K562 (cell line): Measurements from ENCODE around the gene TIMM10. TPM values are rescaled to one million over a fixed set of nuclear protein-coding genes. Genes with fewer than 3 reads are reported as not detected.

Source experiments
- ATAC-seq: fragments of 200-7000 bp; cut with Tn5 transposase; 3 replicates; pipeline ENCODE4 v1.9.1; 2020; ENCODE audit warnings: moderate library complexity
- BruUV-seq: library from RNA; stranded (reverse); fragments of 400-500 nt; replicated peaks from 2 replicates; lab custom pipeline; 2021; lab: Mats Ljungman, UMichigan
- CTCF ChIA-PET: fragments of 300-600 bp; formaldehyde crosslinking; extraction: SDS; loops from one replicate; lab custom pipeline; 2021; ENCODE audit warnings: low intra/inter-chr PET ratio; lab: Yijun Ruan, JAX
- POLR2A ChIA-PET: fragments of 300-600, 350-650 bp; sonication (Branson Sonifier 250); formaldehyde crosslinking; extraction: SDS; loops from one replicate; lab custom pipeline; 2021; ENCODE audit warnings: antibody characterized with exemption, inconsistent platforms; lab: Yijun Ruan, JAX
- DNase-seq, 4 experiments: peaks; one replicate each; pipeline versions ENCODE4 v3.0.0 to v3.0.0-alpha.2; 2011 to 2018; ENCODE audit warnings: low spot score in 3 of 4, mixed read lengths in 3 of 4; ENCODE audit errors: extremely low read depth in 1 of 4
- FAIRE-seq: peaks from 2 replicates; lab custom pipeline; 2011; peaks lifted over from hg19 to GRCh38; lab: Jason Lieb, UNC
- H2AFZ ChIP-seq: 2 replicates; pipeline ENCODE4 v1.6.0; 2011; ENCODE audit warnings: low read depth, low read length, control low read depth, inconsistent platforms
- H3K27ac ChIP-seq: fragments of 200-600 bp; 3 replicates; pipeline ENCODE4 v1.8.0; 2011; ENCODE audit warnings: low read depth, mild to moderate bottlenecking, control low read depth, inconsistent platforms, low read length, moderate library complexity, mixed read lengths; ENCODE audit errors: extremely low read depth
- H3K27me3 ChIP-seq, 2 experiments: fragments of 300-600 bp in 1 of 2; 2 replicates in 1 of 2; 3 replicates in 1 of 2; pipeline versions ENCODE4 v1.6.0 to v1.8.0; 2011; ENCODE audit warnings: inconsistent platforms in 2 of 2, low read length in 2 of 2, mild to moderate bottlenecking in 1 of 2, mixed read lengths in 1 of 2, moderate library complexity in 1 of 2; ENCODE audit not compliant: control insufficient read depth in 2 of 2, insufficient read depth in 2 of 2
- H3K36me3 ChIP-seq: fragments of 300-600 bp; 3 replicates; pipeline ENCODE4 v1.8.0; 2011; ENCODE audit warnings: mild to moderate bottlenecking, low read length, inconsistent platforms; ENCODE audit not compliant: control insufficient read depth, insufficient read depth
- H3K4me1 ChIP-seq, 2 experiments: fragments of 200-600 bp in 1 of 2; replicated peaks in 1 of 2; 2 replicates in 1 of 2; 3 replicates in 1 of 2; pipeline versions ENCODE4 v1.5.1 to v1.8.0; 2011; ENCODE audit warnings: inconsistent platforms in 2 of 2, low read length in 2 of 2, mild to moderate bottlenecking in 1 of 2, mixed read lengths in 1 of 2, moderate library complexity in 1 of 2; ENCODE audit not compliant: control insufficient read depth in 2 of 2, insufficient read depth in 2 of 2
- H3K4me2 ChIP-seq: 2 replicates; pipeline ENCODE4 v1.6.1; 2011; ENCODE audit warnings: low read length, control low read depth, inconsistent platforms, mixed read lengths; ENCODE audit not compliant: insufficient read depth
- H3K4me3 ChIP-seq: fragments of 200-600 bp; sonication (generic), shearing (Covaris generic); 2 replicates; pipeline ENCODE4 v1.5.1; 2016; ENCODE audit warnings: control low read depth, inconsistent platforms
- H3K79me2 ChIP-seq: fragments of 200-600 bp; 3 replicates; pipeline ENCODE4 v1.8.0; 2011; ENCODE audit warnings: low read length, inconsistent platforms; ENCODE audit not compliant: control insufficient read depth, insufficient read depth
- H3K9ac ChIP-seq, 2 experiments: 2 replicates each; pipeline versions ENCODE4 v1.6.0 to v1.6.1; 2011; ENCODE audit warnings: low read depth in 2 of 2, low read length in 2 of 2, control low read depth in 1 of 2, inconsistent platforms in 1 of 2, mild to moderate bottlenecking in 1 of 2, mixed read lengths in 1 of 2; ENCODE audit not compliant: insufficient read depth in 1 of 2
- H3K9me1 ChIP-seq: one replicate; pipeline ENCODE4 v1.6.0; 2011; ENCODE audit warnings: inconsistent platforms, mild to moderate bottlenecking, low read length, moderate library complexity; ENCODE audit not compliant: control insufficient read depth, insufficient read depth
- H3K9me3 ChIP-seq: replicated peaks from 2 replicates; pipeline ENCODE4 v1.5.1; 2011; ENCODE audit warnings: low read depth, low read length, inconsistent platforms; ENCODE audit not compliant: control insufficient read depth, insufficient read depth
- H4K20me1 ChIP-seq: replicated peaks from 2 replicates; pipeline ENCODE4 v1.6.1; 2011; ENCODE audit warnings: low read length, inconsistent platforms, mixed read lengths; ENCODE audit not compliant: control insufficient read depth, insufficient read depth
- C11orf30 ChIP-seq: fragments of 450-650 bp; IDR thresholded peaks from 2 replicates; pipeline ENCODE4 v1.6.1; 2016; ENCODE audit warnings: low read depth, mild to moderate bottlenecking
- CBX3 ChIP-seq, 2 experiments: IDR thresholded peaks; 1 replicate in 1 of 2; 2 replicates in 1 of 2; pipeline ENCODE4 v1.6.1; 2012; ENCODE audit warnings: inconsistent platforms in 2 of 2, low read length in 2 of 2, borderline replicate concordance in 1 of 2, control low read depth in 1 of 2
- ESRRA ChIP-seq: fragments of 450-650 bp; IDR thresholded peaks from 2 replicates; pipeline ENCODE4 v1.6.1; 2014; ENCODE audit warnings: low read depth, mild to moderate bottlenecking, moderate library complexity, borderline replicate concordance
- PHTF2 ChIP-seq: fragments of 250-450 bp; sonication (Bioruptor Pico); IDR thresholded peaks from 2 replicates; pipeline ENCODE4 v1.5.0; 2021; ENCODE audit warnings: mild to moderate bottlenecking
- SREBF2 ChIP-seq: sonication (generic); formaldehyde crosslinking; IDR thresholded peaks from 2 replicates; pipeline ENCODE4 v1.4.0; 2020; ENCODE audit warnings: mild to moderate bottlenecking, missing genetic modification reagents
- WGBS: fragments of 100-300 bp; shearing (Covaris generic); methylation state at CpG from one replicate; pipeline ENCODE4 v1.1.6; 2016; ENCODE audit warnings: low coverage, mixed read lengths; ENCODE audit not compliant: insufficient coverage; ENCODE audit errors: missing lambda C conversion rate; 5-methylcytosine and 5-hydroxymethylcytosine counted together
- in situ Hi-C: fragments of 300-500 bp; cut with MboI; formaldehyde crosslinking; loops from 4 replicates; pipeline ENCODE4 v1.15.0; 2018; ENCODE audit warnings: inconsistent platforms, mixed read lengths
- intact Hi-C: fragments of 100-400 bp; cut with micrococcal nuclease; formaldehyde crosslinking; loops from 2 replicates; pipeline ENCODE4 v1.14.2; 2022
- polyA plus RNA-seq, 8 experiments: library from polyadenylated mRNA; depleted of rRNA in 4 of 8; stranded (reverse) in 5 of 8; unstranded in 3 of 8; fragments of >200 nt; fragmentation: Nextera tagmentation in 2 of 8; fragmentation: Illumina TruSeq in 1 of 8; extraction: Ambion mirVana in 2 of 8; extraction: Trizol in 1 of 8; gene quantifications; 2 replicates each; pipeline versions ENCODE4 v1.2.1 to v1.2.3, GENCODE V29; 2011 to 2014; ENCODE audit warnings: inconsistent platforms in 1 of 8, missing spikeins in 1 of 8
- total RNA-seq, 7 experiments: library from RNA; depleted of rRNA in 6 of 7; stranded (reverse); fragments of >200 nt in 6 of 7; fragmentation: Illumina TruSeq in 2 of 7; extraction: Trizol in 2 of 7; gene quantifications; 2 replicates each; pipeline versions ENCODE4 v1.2.1 to v1.2.3, GENCODE V29; 2011 to 2021; ENCODE audit warnings: low replicate concordance in 1 of 7
- TF ChIP-seq, protein P1 (sequence below), 3 experiments: fragments of 200-800 bp in 1 of 3; fragments of 250-450 bp in 1 of 3; fragments of 450-650 bp in 1 of 3; sonication (Bioruptor Pico) in 1 of 3; sonication (Bioruptor generic) in 1 of 3; formaldehyde crosslinking in 1 of 3; IDR thresholded peaks; 2 replicates each; pipeline versions ENCODE4 v1.6.1 to v1.8.0; 2016 to 2022; ENCODE audit warnings: mild to moderate bottlenecking in 2 of 3, missing genetic modification characterization in 2 of 3, missing compliant biosample characterization in 1 of 3, moderate library complexity in 1 of 3
- TF ChIP-seq, protein P2 (sequence below), 3 experiments: IDR thresholded peaks in 2 of 3; conservative IDR thresholded peaks in 1 of 3; 2 replicates each; pipeline ENCODE4 v1.5.1; 2011 to 2012; ENCODE audit warnings: low read length in 3 of 3, mild to moderate bottlenecking in 3 of 3, control low read depth in 2 of 3, improper control_type of control experiment in 1 of 3, inconsistent platforms in 1 of 3, low read depth in 1 of 3, mixed read lengths in 1 of 3, moderate library complexity in 1 of 3; ENCODE audit not compliant: insufficient read depth in 2 of 3

TIMM10 gene
- total and polyA plus RNA-seq, 9 of the 15 experiments (the other 6 are each of a cell fraction or from before 2014, with no cell fraction given): 109 to 553 (median 172) TPM

DNA sequence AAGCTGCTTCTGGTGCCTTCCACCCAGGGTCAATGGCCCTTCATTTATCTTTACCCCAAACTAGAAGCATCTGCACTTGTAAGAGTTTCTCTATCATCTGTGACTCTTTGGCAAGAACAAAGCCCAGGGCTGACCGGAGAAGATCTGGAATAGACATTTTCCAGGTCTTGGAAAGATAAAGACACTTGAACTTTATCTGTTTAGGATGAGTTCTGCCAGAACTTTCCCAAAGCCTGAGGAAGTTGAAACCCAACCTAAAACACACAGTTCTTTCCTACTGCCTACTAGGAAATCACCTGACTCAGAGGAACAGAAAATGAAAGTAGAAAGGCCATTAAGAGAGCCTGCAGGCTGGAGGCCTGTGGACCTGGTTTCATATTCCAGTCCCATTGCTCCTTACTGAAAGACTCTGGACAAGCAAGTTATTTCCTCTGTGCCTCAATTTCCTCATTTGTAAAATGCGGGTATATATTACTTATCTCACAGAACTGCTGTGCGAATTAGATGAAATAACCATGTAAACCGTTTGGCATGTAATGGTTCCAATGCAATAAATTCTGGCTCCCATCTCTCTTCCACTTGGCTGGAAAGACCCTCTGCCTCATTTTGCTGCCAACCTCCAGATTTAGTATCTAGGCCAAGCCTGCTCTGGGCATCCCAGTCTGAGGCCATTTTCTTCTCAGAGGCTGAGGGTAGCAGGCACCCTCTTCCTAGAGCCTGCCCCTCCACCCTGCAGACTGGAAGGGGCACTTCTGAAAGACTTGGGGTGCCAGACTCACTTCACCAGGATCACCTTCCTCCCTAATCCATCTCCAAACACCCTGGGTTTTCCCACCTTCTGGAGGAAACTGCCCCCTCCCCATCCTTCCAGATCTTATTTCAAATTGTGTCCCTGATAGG, 35.7 kb upstream of the TIMM10 start (continued):
- TF ChIP-seq C11orf30: peak; percentile 35; the same call in 1 of the 2 replicates
- TF ChIP-seq, protein P1, sequence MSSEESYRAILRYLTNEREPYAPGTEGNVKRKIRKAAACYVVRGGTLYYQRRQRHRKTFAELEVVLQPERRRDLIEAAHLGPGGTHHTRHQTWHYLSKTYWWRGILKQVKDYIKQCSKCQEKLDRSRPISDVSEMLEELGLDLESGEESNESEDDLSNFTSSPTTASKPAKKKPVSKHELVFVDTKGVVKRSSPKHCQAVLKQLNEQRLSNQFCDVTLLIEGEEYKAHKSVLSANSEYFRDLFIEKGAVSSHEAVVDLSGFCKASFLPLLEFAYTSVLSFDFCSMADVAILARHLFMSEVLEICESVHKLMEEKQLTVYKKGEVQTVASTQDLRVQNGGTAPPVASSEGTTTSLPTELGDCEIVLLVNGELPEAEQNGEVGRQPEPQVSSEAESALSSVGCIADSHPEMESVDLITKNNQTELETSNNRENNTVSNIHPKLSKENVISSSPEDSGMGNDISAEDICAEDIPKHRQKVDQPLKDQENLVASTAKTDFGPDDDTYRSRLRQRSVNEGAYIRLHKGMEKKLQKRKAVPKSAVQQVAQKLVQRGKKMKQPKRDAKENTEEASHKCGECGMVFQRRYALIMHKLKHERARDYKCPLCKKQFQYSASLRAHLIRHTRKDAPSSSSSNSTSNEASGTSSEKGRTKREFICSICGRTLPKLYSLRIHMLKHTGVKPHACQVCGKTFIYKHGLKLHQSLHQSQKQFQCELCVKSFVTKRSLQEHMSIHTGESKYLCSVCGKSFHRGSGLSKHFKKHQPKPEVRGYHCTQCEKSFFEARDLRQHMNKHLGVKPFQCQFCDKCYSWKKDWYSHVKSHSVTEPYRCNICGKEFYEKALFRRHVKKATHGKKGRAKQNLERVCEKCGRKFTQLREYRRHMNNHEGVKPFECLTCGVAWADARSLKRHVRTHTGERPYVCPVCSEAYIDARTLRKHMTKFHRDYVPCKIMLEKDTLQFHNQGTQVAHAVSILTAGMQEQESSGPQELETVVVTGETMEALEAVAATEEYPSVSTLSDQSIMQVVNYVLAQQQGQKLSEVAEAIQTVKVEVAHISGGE (CRISPR knock-in tag; IDR thresholded peaks at IDR 0.05): no peak; a peak in 1 of 6 replicates
- TF ChIP-seq CBX3 (IDR thresholded peaks at IDR 0.05; ENCODE audit: borderline replicate concordance in 1 of 2, low read length in 2 of 2): no peak

DNA sequence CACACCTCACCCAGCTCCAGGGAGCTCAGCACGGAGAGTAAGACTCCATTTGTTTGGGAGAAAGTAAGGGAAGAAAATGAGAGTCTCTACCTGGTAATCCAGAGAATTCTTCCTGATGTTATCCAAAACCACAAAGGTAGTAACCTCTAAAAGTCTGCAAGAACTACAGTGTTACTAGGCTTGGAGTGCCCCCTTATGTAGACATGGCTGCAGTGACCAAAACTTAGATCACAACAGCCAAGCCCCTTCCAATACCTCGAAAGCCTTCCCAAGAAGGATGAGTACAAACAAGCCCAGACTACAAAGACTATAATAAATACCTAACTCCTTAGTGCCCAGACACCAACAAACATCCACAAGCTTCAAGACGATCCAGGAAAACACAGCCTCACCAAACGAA, 32.0 kb upstream of the TIMM10 start:
- no peak overlapping the region for H3K4me2 ChIP-seq
- no peak overlapping the region for H3K27ac ChIP-seq
- BruUV-seq: no TSS peak
- no peaks in the 10 kb centered on the region for H3K9me3 ChIP-seq
- peak overlapping the region in 1 of 2 experiments; percentile 13; a peak in 1 of 4 replicates for H3K9ac ChIP-seq
- DNase-seq (peak in 1 of 4 experiments; percentile 37), FAIRE-seq (no peak), ATAC-seq (peak; percentile 74)
- H3K79me2 ChIP-seq: no peaks in the 10 kb centered on the region
- no peak overlapping the region for H3K4me3 ChIP-seq
- no peaks in the 10 kb centered on the region for H3K9me1 ChIP-seq
- H4K20me1 ChIP-seq: no peaks in the 10 kb centered on the region
- H3K36me3 ChIP-seq: no peaks in the 10 kb centered on the region
- in situ Hi-C loops: no loop called here
- ChIA-PET CTCF (interaction anchor here (0.7 kb wide), 1 partner anchor 36 kb away, joined by 4 read pairs; no protein-coding TSS in a partner anchor), POLR2A (interaction anchor here (0.7 kb wide), 1 partner anchor 99 kb away, joined by 3 read pairs; no protein-coding TSS in a partner anchor)
- intact Hi-C loops: loop anchor here (1.0 to 10.0 kb wide), 4 partner anchors 31 to 242 kb away; no protein-coding TSS in a partner anchor
- H3K4me1 ChIP-seq: peaks cover 10 to 11% of the 10 kb centered on the region in 2 experiments; a peak in 4 of 5 replicates
- no peaks in the 10 kb centered on the region; a peak in 1 of 5 replicates for H3K27me3 ChIP-seq
- 17% methylated on average over 4 of the region's 4 CpGs for WGBS
- no peak overlapping the region for H2AFZ ChIP-seq
- TF ChIP-seq SREBF2 (CRISPR knock-in tag) (no peak), ESRRA (peak; percentile 31; the same call in 1 of the 2 replicates), PHTF2 (no peak)
- TF ChIP-seq, protein P2, sequence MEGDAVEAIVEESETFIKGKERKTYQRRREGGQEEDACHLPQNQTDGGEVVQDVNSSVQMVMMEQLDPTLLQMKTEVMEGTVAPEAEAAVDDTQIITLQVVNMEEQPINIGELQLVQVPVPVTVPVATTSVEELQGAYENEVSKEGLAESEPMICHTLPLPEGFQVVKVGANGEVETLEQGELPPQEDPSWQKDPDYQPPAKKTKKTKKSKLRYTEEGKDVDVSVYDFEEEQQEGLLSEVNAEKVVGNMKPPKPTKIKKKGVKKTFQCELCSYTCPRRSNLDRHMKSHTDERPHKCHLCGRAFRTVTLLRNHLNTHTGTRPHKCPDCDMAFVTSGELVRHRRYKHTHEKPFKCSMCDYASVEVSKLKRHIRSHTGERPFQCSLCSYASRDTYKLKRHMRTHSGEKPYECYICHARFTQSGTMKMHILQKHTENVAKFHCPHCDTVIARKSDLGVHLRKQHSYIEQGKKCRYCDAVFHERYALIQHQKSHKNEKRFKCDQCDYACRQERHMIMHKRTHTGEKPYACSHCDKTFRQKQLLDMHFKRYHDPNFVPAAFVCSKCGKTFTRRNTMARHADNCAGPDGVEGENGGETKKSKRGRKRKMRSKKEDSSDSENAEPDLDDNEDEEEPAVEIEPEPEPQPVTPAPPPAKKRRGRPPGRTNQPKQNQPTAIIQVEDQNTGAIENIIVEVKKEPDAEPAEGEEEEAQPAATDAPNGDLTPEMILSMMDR (IDR thresholded peaks at IDR 0.05 in 2 of 3, conservative IDR thresholded peaks at IDR 0.05 in 1 of 3; ENCODE audit: insufficient read depth in 2 of 3, low read depth in 1 of 3, low read length in 3 of 3): peak; percentile 28 to 54 (median 51); a peak in 4 of 6 replicates
